ENCODE data around the gene BMP2K.
A peak's percentile ranks its signal among the peaks of the same experiment; 100 is the strongest.
"Not testable (repeated sequence)": the region's sequence is repeated elsewhere in the genome, so short reads cannot be mapped to it uniquely, and the experiment has no call there.

Gene BMP2K

GRCh38 chr4:78864405-78865024, 88.4 kb downstream of the BMP2K start:
- peak; percentile 50 for DNase-seq

DNA sequence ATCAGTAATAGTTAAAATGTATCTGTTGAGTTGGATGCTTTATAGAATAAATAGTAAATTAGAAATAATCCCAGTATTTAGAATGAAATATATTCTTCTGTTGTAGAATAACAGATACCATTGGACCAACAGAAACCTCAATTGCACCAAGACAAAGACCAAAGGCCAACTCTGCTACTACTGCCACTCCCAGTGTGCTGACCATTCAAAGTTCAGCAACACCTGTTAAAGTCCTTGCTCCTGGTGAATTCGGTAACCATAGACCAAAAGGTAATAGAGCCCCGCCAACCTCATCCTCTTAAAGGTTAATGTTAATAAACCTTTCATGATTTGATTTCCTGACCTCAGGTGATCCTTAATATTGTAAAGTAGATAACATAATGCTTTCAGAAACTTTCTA, 89.3 kb downstream of the BMP2K start:
- no peak for DNase-seq

DNA sequence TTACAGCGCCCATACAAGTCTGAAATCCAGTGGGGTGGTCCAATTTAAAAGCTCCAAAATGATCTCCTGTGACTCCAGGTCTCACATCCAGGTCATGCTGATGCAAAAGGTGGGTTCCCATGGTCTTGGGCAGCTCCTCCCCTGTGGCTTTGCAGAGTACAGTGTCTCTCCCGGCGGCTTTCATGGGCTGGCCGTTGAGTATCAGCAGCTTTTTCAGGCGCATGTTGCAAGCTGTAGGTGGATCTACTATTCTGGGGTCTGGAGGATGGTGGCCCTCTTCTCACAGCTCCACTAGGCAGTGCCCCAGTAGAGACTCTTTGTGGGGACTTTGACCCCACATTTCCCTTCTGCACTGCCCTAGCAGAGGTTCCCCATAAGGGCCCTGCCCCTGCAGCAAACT, 92.6 kb downstream of the BMP2K start:
- DNase-seq, result not testable (repeated sequence)

DNA sequence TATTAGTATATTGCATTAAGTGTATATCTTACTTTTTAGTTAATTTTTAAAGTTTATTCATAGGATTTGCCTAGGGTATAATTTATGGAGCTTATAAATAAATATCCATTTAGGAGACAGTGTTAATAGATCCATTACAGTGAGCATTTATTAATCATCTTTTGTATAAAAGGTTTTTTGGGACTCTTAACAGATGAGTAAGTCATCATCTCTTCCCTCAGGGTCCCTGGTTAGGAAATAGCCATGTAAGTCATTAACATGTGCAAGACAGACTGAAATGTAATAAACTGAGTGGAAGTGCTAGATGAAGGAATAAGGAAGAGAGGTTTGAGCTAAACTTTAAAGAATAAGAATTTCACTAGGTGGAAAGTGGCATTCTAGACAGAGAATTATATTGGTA, 93.9 kb downstream of the BMP2K start:
- no peak for DNase-seq

DNA sequence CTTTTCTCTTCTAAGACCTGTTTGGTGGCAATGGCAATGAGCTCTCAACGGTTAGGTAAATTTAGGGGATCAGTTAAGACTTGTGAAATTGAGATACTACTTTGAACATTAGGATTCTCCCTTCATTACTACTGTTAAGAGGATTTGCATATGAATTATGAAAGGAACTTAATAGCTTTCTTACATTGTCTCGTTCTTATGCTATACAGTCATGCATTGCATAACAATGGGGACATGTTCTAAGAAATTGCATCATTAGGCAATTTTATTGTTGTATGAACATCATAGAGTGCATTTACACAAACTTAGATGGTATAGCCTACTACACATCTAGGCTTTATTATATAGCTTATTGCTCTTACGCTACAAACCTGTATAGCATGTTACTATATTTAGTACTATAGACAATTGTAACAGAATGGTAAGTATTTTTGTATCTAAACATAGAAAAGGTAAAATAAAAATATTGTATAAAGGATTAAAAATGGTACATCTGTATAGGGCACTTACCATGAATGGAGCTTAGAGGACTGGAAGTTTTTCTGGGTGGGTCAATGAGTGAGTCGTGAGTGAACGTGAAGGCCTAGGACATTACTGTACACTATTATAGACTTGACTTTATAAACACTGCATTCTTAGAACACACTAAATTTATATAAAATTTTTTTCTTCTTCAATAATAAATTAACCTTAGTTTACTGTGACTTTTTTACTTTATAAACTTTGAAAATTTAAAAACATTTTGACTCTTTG, 100.6 kb downstream of the BMP2K start:
- DNase-seq, result no peak

- no peak for DNase-seq
These were observed 101.9 kb downstream of the BMP2K start for GRCh38 chr4:78878031-78878430.

GRCh38 chr4:78880874-78881492, 104.8 kb downstream of the BMP2K start:
- no peak for DNase-seq

DNA sequence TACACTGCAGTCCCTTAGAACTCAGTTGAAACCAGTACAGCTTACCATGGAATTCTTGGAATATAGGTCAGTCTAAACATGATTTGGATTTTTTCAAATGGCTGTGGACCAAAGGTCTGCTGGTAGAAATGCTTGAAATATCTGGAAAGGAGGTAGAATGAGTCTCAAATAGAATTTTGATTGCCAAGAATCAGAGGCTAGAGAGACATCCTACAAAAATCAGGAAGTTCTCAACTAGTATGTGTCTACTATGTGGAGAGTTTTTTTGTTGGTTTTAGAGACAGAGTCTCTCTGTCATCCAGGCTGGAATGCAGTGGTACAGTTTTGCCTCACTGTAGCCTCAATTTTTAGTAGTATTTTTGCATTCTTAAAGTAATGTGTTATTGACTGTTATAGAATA, 109.4 kb downstream of the BMP2K start:
- DNase-seq, result no peak

GRCh38 chr4:78889955-78890354, 113.8 kb downstream of the BMP2K start:
- DNase-seq, result no peak

- DNase-seq, result no peak
These were observed 123.2 kb downstream of the BMP2K start for GRCh38 chr4:78899302-78899701.

- no peak for DNase-seq
These were observed 125.7 kb downstream of the BMP2K start for GRCh38 chr4:78901882-78902281.

DNA sequence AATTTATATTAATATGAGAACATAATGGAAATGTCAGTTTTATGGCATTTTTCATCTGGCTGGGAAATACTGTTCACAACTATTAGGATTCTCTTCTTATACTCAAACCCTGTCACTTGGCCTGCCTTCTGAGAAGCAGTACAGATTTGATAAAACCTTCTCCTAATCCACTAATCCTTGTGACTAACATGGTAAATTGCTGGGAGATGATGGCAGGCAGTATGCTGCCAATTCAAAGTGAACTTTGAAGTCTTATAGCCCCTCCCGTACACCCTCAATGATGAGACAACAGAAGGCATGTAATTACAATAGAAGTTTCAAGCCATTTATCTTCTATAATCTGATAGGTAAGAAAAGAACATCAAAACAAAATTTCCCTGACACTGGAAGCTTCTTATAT, 126.1 kb downstream of the BMP2K start:
- no peak for DNase-seq

DNA sequence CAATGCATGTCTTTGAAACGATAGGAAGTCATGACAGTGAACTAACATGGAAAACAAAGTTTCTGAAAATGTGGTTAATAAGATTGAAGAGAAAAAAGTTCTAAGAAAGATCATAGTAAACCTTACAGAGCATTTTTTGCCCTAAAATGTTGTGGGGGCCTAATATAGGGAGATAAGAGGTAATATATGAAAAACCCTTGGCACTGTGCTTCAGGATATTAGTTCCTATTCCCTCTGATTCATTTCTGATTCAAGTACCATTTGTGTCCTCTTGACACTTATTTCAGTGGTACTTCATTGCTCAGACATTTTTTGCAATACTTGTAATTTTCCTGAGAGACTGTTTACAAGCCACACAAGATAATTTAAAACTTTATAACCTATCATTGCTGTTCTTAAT, 128.0 kb downstream of the BMP2K start:
- DNase-seq, result no peak

- DNase-seq, result no peak
These were observed 131.5 kb downstream of the BMP2K start for GRCh38 chr4:78907638-78908037.

DNA sequence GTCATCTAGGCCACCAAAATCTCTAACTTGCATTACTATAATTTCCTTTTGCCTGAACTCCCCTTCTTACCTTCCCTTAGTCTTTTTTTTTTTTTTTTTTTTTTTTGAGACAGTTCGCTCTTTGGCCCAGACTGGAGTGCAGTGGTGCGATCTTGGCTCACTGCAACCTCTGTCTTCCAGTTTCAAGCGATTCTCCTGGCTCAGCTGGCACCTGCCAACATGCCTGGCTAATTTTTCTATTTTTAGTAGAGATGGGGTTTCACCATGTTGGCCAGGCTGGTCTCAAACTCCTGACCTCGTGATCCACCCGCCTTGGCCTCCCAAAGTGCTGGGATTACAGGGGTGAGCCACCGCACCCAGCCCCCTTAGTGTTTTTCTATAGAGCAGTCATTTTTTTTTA, 132.8 kb downstream of the BMP2K start:
- not testable (repeated sequence) for DNase-seq

DNA sequence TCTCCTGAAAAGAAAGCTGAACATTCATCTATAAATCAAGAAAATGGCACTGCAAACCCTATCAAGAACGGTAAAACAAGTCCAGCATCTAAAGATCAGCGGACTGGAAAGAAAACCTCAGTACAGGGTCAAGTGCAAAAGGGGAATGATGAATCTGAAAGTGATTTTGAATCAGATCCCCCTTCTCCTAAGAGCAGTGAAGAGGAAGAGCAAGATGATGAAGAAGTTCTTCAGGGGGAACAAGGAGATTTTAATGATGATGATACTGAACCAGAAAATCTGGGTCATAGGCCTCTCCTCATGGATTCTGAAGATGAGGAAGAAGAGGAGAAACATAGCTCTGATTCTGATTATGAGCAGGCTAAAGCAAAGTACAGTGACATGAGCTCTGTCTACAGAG, 134.5 kb downstream of the BMP2K start:
- DNase-seq, result no peak

DNA sequence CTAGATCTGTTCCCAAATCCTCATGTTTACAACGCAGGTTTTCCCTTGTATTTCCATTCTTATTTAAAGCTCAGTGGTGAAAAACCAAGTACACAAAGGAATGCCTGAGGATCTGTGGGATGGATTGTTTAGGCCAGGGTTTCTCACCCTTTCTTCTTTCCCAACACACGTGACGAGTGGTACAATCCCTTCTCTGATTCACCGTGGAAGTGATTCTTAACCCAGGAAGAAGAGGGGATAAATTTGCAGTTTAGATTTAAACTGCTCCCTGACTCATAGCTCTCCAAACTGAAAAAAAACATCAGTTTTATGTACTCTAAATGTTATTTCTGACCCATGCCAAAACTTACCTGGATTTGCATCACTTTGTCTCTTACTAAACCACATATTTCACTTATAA, 146.1 kb downstream of the BMP2K start:
- DNase-seq, result no peak

DNA sequence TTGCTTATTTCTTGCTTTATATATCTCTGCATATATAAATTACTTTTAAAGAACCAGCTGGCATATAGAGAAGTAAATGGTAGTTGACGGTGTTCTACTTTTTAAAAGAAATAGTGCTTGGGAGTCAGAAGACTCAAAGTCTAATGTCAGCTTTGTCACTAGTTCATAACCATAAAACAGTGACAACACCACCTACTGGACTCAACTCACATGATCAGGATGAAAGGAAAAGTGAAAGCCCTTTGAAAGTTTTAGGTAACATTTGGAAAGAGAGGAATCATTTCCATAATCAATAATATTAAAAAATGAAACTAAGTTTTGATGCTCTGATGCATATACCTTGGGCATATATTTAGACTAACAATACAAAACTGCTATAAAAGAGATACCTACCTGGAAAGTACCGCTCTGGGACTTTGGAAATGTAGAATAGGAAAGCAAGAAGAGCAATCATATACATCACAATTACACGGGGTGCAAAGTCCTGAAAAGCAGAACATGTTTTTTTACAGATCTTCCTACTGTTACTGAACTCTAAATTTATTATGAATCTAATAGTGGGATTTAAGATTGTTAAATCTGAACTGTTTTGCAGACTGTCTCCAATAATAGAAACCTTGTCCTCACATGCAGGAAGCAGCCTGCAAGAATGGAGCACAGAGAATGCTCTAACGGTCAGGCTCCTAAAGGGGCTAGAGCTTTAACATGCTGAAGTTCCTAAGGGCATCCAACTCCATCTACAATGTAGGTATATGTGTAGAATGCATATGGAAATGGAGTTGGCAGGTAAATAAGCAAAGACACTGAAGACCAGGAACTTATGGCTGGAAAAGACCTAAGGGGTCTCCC, 147.5 kb downstream of the BMP2K start:
- DNase-seq, result no peak

DNA sequence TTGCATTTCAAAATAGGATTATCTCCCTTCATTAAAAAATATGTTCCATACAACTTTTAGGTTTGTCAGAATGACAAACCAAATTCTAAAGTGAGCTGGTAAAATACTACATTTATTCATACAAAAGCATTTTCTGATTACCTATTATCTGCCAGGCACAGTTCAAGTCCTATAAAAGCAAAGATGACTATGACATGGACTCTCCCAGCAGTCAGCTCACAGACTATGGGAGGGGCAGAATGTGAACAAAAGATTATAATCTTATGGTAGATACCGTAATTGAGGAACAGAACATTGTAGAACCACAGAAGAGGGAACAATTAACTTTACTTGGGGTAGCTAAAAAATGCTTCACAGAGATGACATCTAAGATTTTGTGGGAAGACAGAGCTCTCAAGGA, 150.7 kb downstream of the BMP2K start:
- no peak for DNase-seq

- no peak for DNase-seq
These were observed 152.7 kb downstream of the BMP2K start for GRCh38 chr4:78928835-78929234.

DNA sequence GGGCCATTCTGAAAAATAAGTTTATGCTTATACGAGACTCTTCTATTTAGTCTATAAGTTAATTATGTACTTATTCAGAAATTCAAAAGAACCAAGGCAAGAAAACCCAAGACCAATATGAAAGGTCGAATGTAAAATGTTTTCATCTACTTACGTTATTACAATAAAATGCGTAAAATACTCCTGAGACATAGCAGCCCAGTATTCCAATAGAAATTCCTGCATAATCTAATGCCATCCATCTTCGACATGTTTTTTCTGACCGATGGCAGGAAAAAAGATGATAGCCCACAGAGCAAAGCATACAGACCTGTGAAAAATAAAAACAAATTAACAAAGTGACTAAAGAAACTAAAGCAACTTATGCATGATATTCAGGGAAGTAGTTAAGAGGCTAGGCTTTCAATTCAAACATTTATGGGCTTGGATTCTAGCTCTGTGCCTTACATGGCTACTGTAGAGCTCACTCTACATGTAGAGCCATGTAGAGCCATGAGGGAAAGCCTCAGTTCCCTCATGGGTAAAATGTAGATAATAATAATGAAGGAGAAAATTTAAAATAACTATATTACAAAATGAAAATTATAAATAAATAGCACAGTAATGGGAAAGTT, 154.0 kb downstream of the BMP2K start:
- DNase-seq, result no peak

GRCh38 chr4:78936989-78937388, 160.8 kb downstream of the BMP2K start:
- no peak for DNase-seq

DNA sequence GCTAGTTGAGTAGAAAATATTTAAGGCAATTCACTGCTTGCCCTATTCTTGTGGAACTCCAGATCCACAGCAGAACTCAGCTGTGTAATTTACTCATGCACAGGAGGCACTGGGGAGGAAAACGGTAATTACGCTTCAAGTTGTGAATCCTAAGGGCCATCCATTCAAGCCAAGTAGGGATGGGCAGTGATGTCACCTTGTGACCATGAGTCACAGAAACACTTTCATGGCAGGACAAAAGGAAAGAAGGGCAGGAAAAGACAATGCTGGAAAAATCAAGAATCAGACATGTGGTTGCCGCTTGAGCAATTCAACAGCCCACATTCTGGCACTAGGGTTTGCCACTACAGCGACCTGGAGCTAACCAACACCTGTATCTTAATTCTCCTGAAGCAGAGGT, 161.7 kb downstream of the BMP2K start:
- DNase-seq, result no peak

Measured in NCI-H1048 (cell line).